IPS-18c (cell line): ENCODE results near the gene CYB5D1.

Experiments used
- H3K4me3 ChIP-seq: 2 replicates; pipeline ENCODE4 v1.7.0; 2013; ENCODE audit warnings: low read depth, mild to moderate bottlenecking, low read length, moderate library complexity; ENCODE audit not compliant: insufficient read depth
- H3K9me3 ChIP-seq: one replicate; pipeline ENCODE4 v1.6.1; 2013; ENCODE audit warnings: mild to moderate bottlenecking, low read length, moderate library complexity; ENCODE audit not compliant: control insufficient read depth, insufficient read depth

Gene CYB5D1

GRCh38 chr17:7841396-7841914, 16.3 kb upstream of the CYB5D1 start:
- Histone ChIP-seq H3K9me3 (no peaks in the 10 kb centered on the region), H3K4me3 (peak overlapping the region; percentile 75)

- Histone ChIP-seq H3K9me3 (no peaks in the 10 kb centered on the region), H3K4me3 (peak overlapping the region; percentile 75)
Measured at GRCh38 chr17:7841915-7842379, 15.9 kb upstream of the CYB5D1 start.

GRCh38 chr17:7842380-7843256, 15.2 kb upstream of the CYB5D1 start:
- H3K9me3 ChIP-seq = no peaks in the 10 kb centered on the region
- peak overlapping the region; percentile 75 for H3K4me3 ChIP-seq

GRCh38 chr17:7843257-7843535, 14.6 kb upstream of the CYB5D1 start:
- H3K4me3 ChIP-seq = peak overlapping the region; percentile 75
- H3K9me3 ChIP-seq = no peaks in the 10 kb centered on the region

GRCh38 chr17:7843536-7844291, 14.1 kb upstream of the CYB5D1 start:
- H3K4me3 ChIP-seq = peak overlapping the region; percentile 75
- H3K9me3 ChIP-seq = no peaks in the 10 kb centered on the region

- no peaks in the 10 kb centered on the region for H3K9me3 ChIP-seq
- H3K4me3 ChIP-seq = peak overlapping the region; percentile 75
Measured at GRCh38 chr17:7844292-7845154, 13.3 kb upstream of the CYB5D1 start.

GRCh38 chr17:7845359-7846062, 12.3 kb upstream of the CYB5D1 start:
- Histone ChIP-seq H3K4me3 (peak overlapping the region; percentile 59), H3K9me3 (no peaks in the 10 kb centered on the region)

GRCh38 chr17:7846063-7846735, 11.6 kb upstream of the CYB5D1 start:
- Histone ChIP-seq H3K9me3 (no peaks in the 10 kb centered on the region), H3K4me3 (no peak overlapping the region)

- H3K4me3 ChIP-seq = no peak overlapping the region
Measured at GRCh38 chr17:7846765-7847661, 10.8 kb upstream of the CYB5D1 start.

GRCh38 chr17:7848131-7848579, 9.6 kb upstream of the CYB5D1 start:
- Histone ChIP-seq H3K4me3 (no peak overlapping the region), H3K9me3 (peaks cover 3% of the 10 kb centered on the region)

More at GRCh38 chr17:7846765-7847661, 10.8 kb upstream of the CYB5D1 start:
- no peaks in the 10 kb centered on the region for H3K9me3 ChIP-seq

- Histone ChIP-seq H3K9me3 (peaks cover 3% of the 10 kb centered on the region), H3K4me3 (no peak overlapping the region)
Measured at GRCh38 chr17:7848739-7849129, 9.1 kb upstream of the CYB5D1 start.

- H3K9me3 ChIP-seq = peaks cover 3% of the 10 kb centered on the region
- H3K4me3 ChIP-seq = no peak overlapping the region
Measured at GRCh38 chr17:7849130-7849750, 8.6 kb upstream of the CYB5D1 start.

- Histone ChIP-seq H3K9me3 (peaks cover 3% of the 10 kb centered on the region), H3K4me3 (no peak overlapping the region)
Measured at GRCh38 chr17:7849751-7850504, 7.9 kb upstream of the CYB5D1 start.

- H3K4me3 ChIP-seq = peak overlapping the region; percentile 58
- H3K9me3 ChIP-seq = peaks cover 3% of the 10 kb centered on the region
Measured at GRCh38 chr17:7850701-7851437, 6.9 kb upstream of the CYB5D1 start.
